Kidney (tissue), 14 donors: Measurements from ENCODE around the gene DEPDC1. TPM values are rescaled to one million over a fixed set of nuclear protein-coding genes. Genes with fewer than 3 reads are reported as not detected.
A peak's percentile ranks its signal among the peaks of the same experiment; 100 is the strongest.

ENCODE experiments used
- DNase-seq, 5 donors: peaks; one replicate each; pipeline ENCODE4 v3.0.0-alpha.2; 2013 to 2020
- FAIRE-seq: peaks from 2 replicates; lab custom pipeline; 2012; peaks lifted over from hg19 to GRCh38; lab: Jason Lieb, UNC
- H3K27ac ChIP-seq, 2 donors: one replicate each; pipeline ENCODE4 v1.7.0; 2013; ENCODE audit warnings: low read depth in 2 of 2, low read length in 2 of 2, inconsistent platforms in 1 of 2
- H3K27me3 ChIP-seq: one replicate; pipeline ENCODE4 v1.7.1; 2013; ENCODE audit warnings: low read length, inconsistent platforms; ENCODE audit not compliant: control insufficient read depth, insufficient read depth
- H3K36me3 ChIP-seq, 3 donors: one replicate each; pipeline versions ENCODE4 v1.7.0 to v1.7.1; 2013; ENCODE audit warnings: low read length in 3 of 3, control low read depth in 1 of 3, inconsistent platforms in 1 of 3; ENCODE audit not compliant: insufficient read depth in 3 of 3, control insufficient read depth in 2 of 3
- H3K4me1 ChIP-seq, 3 donors: one replicate each; pipeline versions ENCODE4 v1.7.0 to v1.7.1; 2013; ENCODE audit warnings: low read length in 3 of 3, inconsistent platforms in 1 of 3, low read depth in 1 of 3; ENCODE audit not compliant: control insufficient read depth in 2 of 3, insufficient read depth in 2 of 3
- H3K4me3 ChIP-seq, 3 donors: one replicate each; pipeline versions ENCODE4 v1.7.0 to v1.8.1; 2013; ENCODE audit warnings: low read length in 3 of 3, control low read depth in 1 of 3, inconsistent platforms in 1 of 3
- H3K9ac ChIP-seq, 3 donors: one replicate each; pipeline versions ENCODE4 v1.7.0 to v1.7.1; 2013; ENCODE audit warnings: low read length in 3 of 3, control low read depth in 1 of 3, inconsistent platforms in 1 of 3
- H3K9me3 ChIP-seq, 3 donors: one replicate each; pipeline versions ENCODE4 v1.7.0 to v1.7.1; 2013; ENCODE audit warnings: low read length in 3 of 3, control low read depth in 1 of 3, inconsistent platforms in 1 of 3; ENCODE audit not compliant: control insufficient read depth in 2 of 3, insufficient read depth in 1 of 3
- intact Hi-C: fragments of 100-400 bp; cut with DNase I; formaldehyde crosslinking; loops from one replicate; pipeline ENCODE4 v1.11.1; 2022
- polyA plus RNA-seq: library from polyadenylated mRNA; stranded (reverse); fragments of 350-450 nt; fragmentation: Illumina TruSeq; extraction: RNeasy Lipid Tissue Mini Kit (QIAGEN cat#74804); gene quantifications from one replicate; pipeline ENCODE4 v1.2.3, GENCODE V29; 2014; ENCODE audit warnings: low read depth, low replicate concordance; ENCODE audit not compliant: insufficient read depth
- total RNA-seq: library from RNA; stranded (reverse); fragmentation: NEBNext Ultra II Directional; extraction: Animal tissue kit (Norgen Biotek cat#: 25700); gene quantifications from one replicate; pipeline ENCODE4 v1.2.1, GENCODE V29; 2021
- TF ChIP-seq, protein P1 (sequence below): IDR thresholded peaks from 3 replicates; pipeline ENCODE4 v1.5.1; 2012; ENCODE audit warnings: mild to moderate bottlenecking, moderate library complexity, borderline replicate concordance; ENCODE audit not compliant: insufficient read depth; ENCODE audit errors: extremely low read depth
- donor health status: control.
- donor health status: control.
- donor health status: control.
- donor health status: control.
- donor health status: control.
- donor health status: DM: yes; HTN: yes; CAD: no.
- donor health status: Normal renal cell carcinoma (clear cell type).

Gene DEPDC1
- total and polyA plus RNA-seq, 2 donors from 2014 or later, result 0.63 TPM; not detected in 1

DNA sequence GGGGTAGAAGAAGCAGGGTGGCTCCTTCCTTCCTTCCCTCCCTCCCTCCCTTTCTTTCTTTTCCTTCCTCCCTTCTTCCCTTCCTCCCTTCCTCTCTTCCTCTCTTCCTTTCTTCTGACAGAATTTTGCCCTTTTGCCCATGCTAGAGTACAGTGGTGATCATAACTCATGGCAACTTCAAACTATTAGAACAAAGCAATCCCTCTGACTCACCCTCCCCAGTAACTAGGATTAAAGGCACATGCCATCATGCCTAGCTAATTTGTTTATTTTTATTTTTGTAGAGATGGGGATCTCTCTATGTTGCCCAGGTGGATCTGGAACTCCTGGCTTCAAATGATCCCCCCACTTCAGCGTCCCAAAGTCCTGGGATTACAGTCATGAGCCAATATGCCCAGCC is 37.1 kb downstream of the DEPDC1 start:
- Histone ChIP-seq H3K27ac (no peak overlapping the region), H3K4me1 (no peaks in the 10 kb centered on the region), H3K27me3 (no peaks in the 10 kb centered on the region), H3K9ac (no peak overlapping the region), H3K9me3 (peaks cover 0 to 11% (median 0%) of the 10 kb centered on the region in 3 donors), H3K36me3 (no peaks in the 10 kb centered on the region), H3K4me3 (no peak overlapping the region)
- intact Hi-C loops, result no loop called here
- TF ChIP-seq, protein P1, sequence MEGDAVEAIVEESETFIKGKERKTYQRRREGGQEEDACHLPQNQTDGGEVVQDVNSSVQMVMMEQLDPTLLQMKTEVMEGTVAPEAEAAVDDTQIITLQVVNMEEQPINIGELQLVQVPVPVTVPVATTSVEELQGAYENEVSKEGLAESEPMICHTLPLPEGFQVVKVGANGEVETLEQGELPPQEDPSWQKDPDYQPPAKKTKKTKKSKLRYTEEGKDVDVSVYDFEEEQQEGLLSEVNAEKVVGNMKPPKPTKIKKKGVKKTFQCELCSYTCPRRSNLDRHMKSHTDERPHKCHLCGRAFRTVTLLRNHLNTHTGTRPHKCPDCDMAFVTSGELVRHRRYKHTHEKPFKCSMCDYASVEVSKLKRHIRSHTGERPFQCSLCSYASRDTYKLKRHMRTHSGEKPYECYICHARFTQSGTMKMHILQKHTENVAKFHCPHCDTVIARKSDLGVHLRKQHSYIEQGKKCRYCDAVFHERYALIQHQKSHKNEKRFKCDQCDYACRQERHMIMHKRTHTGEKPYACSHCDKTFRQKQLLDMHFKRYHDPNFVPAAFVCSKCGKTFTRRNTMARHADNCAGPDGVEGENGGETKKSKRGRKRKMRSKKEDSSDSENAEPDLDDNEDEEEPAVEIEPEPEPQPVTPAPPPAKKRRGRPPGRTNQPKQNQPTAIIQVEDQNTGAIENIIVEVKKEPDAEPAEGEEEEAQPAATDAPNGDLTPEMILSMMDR, result no peak
- FAIRE-seq (no peak), DNase-seq (no peak)

DNA sequence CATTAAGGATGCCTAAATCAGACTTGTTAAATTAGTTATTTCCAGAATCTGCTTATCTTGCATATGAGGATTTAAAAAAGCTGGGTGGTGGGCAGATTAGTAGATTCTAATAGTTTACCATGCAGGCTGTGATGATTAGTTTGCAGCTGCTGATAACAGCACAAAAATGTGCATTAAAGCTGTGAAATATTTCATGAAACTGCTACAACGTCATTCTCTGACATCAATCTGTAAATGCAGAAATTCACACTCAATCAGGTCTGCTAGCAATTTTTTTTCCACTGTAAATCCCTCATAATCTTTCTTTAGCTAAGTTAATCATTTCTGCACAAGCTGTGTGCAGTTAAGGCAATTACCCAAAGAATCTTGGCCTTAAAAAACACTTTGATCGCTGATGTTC is 37.8 kb downstream of the DEPDC1 start:
- TF ChIP-seq, protein P1, result no peak
- peak in 1 of 5 donors; percentile 13 for DNase-seq
- Histone ChIP-seq H3K9ac (no peak overlapping the region), H3K4me3 (no peak overlapping the region), H3K9me3 (peaks cover 0 to 11% (median 0%) of the 10 kb centered on the region in 3 donors), H3K36me3 (no peaks in the 10 kb centered on the region), H3K27me3 (no peaks in the 10 kb centered on the region), H3K4me1 (no peaks in the 10 kb centered on the region), H3K27ac (no peak overlapping the region)
- no peak for FAIRE-seq
- intact Hi-C loops, result no loop called here

DNA sequence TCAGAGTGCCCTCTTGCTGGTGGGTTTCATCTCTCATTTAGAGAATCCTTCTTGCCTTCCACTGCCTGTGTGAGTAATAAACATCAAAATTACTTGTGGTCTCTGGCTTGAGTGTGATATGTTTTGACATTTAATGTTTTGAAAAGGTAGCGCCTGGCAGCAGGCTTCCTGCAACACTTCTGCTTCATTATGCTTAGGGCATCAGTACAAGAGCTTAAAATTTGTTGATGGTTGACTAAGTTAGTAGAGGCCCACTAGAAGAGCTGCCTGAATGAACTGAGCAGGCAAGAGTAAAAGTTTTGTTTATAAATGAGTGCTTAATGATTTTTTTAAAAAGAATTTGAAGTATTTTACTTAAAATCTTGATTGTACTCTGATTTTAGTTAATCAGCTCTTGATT is 40.7 kb downstream of the DEPDC1 start:
- no peak overlapping the region for H3K9ac ChIP-seq
- TF ChIP-seq, protein P1, result no peak
- H3K4me3 ChIP-seq, result no peak overlapping the region
- no peaks in the 10 kb centered on the region for H3K27me3 ChIP-seq
- intact Hi-C loops, result no loop called here
- H3K36me3 ChIP-seq, result no peaks in the 10 kb centered on the region
- DNase-seq, result no peak
- no peaks in the 10 kb centered on the region for H3K9me3 ChIP-seq
- no peaks in the 10 kb centered on the region for H3K4me1 ChIP-seq
- H3K27ac ChIP-seq, result no peak overlapping the region
- no peak for FAIRE-seq

DNA sequence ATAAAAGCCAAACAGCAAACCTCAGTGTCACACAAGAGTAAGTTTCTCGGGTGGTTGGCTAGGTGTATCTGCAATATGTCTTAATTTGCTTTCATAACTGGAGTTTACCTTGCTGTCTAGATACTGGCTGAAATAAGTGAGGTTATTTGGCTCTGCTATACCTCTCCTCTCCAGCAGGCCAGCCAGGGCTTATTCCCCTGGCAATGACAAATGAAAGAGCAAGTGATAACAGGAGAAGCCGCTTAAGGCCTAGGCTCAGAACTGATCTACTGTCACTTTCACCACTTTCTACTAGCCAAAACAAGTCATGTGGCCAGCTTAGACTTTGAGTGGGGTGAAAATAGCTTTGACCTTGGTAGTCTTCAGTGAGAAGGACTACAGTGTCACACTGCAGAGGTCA is 42.3 kb downstream of the DEPDC1 start:
- H3K4me1 ChIP-seq, result no peaks in the 10 kb centered on the region
- DNase-seq, result no peak

More for the DNA sequence above, 42.3 kb downstream of the DEPDC1 start:
- no peak overlapping the region for H3K9ac ChIP-seq
- no peak overlapping the region for H3K27ac ChIP-seq
- no peak overlapping the region for H3K4me3 ChIP-seq
- intact Hi-C loops, result no loop called here
- H3K9me3 ChIP-seq, result no peaks in the 10 kb centered on the region
- H3K27me3 ChIP-seq, result no peaks in the 10 kb centered on the region
- H3K36me3 ChIP-seq, result no peaks in the 10 kb centered on the region
- TF ChIP-seq, protein P1, result no peak
- FAIRE-seq, result no peak
